Left lobe of liver (tissue), 2 donors: ENCODE results near the gene SQOR. TPM values are rescaled to one million over a fixed set of nuclear protein-coding genes. Genes with fewer than 3 reads are reported as not detected.

Experiments
- ATAC-seq: fragments of 200-7000 bp; cut with Tn5 transposase; one replicate; pipeline ENCODE4 v1.9.1; 2020; ENCODE audit warnings: mild to moderate bottlenecking, moderate library complexity
- DNase-seq: peaks from one replicate; pipeline ENCODE4 v3.0.0-alpha.2; 2020; ENCODE audit warnings: low spot score
- total RNA-seq: library from RNA; stranded (reverse); gene quantifications from one replicate; pipeline ENCODE4 v1.2.1, GENCODE V29; 2021
- donor health status: DM: no; HTN: no; CAD: no; lungs with moderate emphysema.
- donor health status: DM: no; HTN: yes; CAD: no.

Gene SQOR
- total RNA-seq = 39.2 TPM

DNA sequence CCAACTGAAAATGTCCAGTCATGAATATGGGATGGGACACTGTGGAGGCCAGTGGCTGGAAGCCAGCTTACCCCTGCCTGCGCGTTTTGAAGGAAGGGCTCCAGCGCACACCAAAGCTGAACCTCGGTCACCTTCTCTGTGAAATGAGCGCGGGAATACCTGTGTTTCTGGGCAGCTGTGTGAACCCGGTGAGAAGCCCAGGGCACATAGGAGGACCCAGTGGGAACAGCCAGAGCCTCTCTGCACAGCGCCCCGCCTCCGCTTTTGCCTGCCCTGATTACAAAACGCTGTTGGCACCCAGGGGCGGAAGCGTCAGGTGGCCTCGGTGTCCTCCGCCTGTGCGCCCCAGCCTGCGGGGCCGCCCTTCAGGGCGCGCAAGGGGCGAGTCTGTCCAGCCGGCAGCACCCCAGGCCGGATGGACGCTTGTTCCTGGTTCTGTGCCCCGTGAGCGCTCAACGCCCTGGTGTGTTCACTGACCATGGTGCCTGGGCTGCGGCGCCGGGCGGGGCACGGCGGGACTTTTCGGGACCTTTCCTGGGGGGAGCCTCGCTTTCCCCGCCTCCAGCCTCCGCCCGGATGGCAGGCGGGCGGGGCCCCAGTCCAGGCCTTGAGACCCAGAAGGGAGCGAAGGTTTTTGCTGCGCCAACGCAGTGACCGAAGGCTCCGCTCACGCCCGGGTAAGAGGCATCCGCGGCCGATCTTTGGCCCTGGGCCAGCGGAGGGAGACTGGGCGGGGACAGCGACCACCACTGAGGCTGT is at the start of gene SQOR:
SQOR (plus strand) TSS at position 598 of the 759 bp plus-strand sequence. CDS start 23,895 bp downstream, outside the sequence.
- peak; percentile 83 for ATAC-seq
- peak; percentile 97 for DNase-seq

GRCh38 chr15:45585069-45585791 is 49.6 kb upstream of the SQOR start:
- no peak for DNase-seq
- no peak for ATAC-seq

GRCh38 chr15:45586125-45586524 is 48.7 kb upstream of the SQOR start:
- DNase-seq = no peak
- no peak for ATAC-seq

- ATAC-seq (no peak), DNase-seq (no peak)
These were observed 48.2 kb upstream of the SQOR start for GRCh38 chr15:45586601-45587094.

DNA sequence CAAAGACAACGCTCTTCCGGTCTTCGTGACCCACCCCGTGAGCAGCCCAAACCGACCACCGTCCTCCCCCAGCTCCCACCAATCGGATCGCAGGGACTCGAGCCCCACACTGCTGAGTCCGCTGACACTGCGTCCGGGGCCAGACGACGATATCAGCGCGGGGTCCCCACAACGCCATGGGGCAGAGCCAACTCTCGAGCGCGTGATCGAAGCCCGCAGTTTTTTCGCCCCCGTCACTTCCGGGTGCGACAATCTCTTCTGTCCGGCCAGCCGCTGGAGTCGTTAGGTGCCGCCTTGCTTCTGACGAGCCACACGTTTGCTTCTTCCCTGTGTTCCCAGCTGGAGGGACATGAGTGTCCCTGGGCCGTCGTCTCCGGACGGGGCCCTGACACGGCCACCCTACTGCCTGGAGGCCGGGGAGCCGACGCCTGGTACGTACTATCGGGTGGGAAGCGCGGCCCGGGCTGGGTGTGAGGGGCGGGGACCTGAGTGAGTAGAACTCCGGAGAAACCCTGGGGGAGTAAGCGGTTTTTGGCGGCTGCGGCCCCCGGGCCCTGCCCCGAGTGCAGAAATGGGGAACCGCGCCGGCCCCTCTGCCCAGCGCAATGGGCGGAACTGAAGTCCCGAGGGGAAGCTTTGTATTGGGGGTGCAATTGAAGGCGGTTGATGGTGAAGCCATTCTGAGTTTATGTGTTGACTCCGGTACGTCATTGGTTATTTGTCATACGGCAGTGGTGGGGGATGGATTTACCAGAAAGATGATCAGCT is 47.5 kb upstream of the SQOR start, which contains the start of gene BLOC1S6:
BLOC1S6 (plus strand) TSS at position 285 of the 768 bp plus-strand sequence; CDS start at position 350, 65 bp downstream.
- ATAC-seq (peak; percentile 92), DNase-seq (peak; percentile 90)

GRCh38 chr15:45587863-45588170 is 47.0 kb upstream of the SQOR start:
- ATAC-seq (no peak), DNase-seq (no peak)

GRCh38 chr15:45588219-45588875 is 46.5 kb upstream of the SQOR start:
- ATAC-seq (no peak), DNase-seq (no peak)

GRCh38 chr15:45589256-45589655 is 45.6 kb upstream of the SQOR start:
- DNase-seq (no peak), ATAC-seq (no peak)

DNA sequence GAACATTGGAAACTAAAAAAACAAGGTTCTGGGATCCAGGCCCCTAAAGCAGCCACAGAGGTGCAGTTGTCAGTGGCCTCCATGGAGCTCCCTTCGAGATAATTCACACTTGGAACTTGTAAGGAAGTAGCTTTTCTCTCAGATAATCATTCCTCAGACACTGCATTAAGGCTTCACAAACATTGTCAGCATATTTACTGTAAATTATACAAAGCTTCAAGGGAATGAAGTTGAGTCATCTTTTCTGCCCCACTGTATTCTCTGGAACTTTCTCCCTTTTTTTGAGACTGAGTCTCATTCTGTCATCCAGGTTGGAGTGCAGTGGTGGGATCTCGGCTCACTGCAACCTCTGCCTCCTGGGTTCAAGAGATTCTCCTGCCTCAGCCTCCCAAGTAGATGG is 40.5 kb upstream of the SQOR start:
- ATAC-seq = no peak

DNA sequence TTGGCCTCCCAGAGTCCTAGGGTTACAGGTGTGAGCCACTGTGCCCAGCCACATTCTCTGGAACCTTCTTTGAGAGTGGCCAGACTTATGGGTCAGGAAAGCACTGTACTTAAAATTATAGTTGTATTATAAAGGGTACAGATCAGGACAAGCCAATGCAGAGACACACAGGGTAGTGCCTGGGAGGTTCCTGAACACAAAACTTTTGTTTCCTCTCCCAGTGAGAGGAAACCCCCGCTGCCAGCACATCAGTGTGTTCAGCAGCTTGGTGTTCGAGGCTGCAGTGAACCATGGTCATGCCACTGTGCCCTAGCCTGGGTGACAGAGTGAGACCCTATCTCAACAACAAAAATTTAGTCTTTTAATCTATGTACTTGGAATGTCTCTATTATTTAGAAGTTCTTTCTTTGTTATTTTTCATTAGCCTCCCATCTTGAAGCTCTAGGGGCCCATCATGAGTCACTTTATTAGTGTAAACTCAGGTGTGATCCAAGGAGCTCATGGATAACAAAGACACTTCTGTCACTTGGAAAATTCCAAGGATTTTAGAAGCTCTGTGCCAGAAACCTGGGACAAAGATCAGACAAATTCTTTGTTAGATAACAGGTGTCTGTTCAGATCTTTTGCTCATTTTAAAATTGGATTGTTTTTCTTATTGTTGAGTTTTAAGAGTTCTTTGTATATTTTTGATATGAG is 39.8 kb upstream of the SQOR start:
- ATAC-seq (no peak), DNase-seq (no peak)

More for the DNA sequence above, 40.5 kb upstream of the SQOR start:
- DNase-seq = no peak

DNA sequence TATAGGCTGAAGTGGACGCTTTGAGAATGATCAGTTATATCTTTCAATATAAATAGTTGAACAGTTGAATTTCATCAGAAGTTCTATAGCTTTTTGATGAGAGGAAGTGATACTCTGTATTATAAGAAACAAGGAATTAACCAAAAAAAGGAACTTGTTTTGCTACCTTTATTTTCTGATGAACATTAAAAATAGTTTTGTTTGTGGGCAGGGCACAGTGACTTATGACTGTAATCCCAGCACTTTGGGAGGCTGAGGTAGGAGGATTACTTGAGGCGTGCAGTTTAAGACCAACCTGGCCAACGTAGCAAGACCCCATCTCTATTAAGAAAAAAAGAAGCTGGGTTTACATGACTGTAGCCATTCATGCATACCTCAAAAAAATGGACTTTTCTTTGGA is 30.9 kb upstream of the SQOR start:
- ATAC-seq = no peak
- DNase-seq = no peak

DNA sequence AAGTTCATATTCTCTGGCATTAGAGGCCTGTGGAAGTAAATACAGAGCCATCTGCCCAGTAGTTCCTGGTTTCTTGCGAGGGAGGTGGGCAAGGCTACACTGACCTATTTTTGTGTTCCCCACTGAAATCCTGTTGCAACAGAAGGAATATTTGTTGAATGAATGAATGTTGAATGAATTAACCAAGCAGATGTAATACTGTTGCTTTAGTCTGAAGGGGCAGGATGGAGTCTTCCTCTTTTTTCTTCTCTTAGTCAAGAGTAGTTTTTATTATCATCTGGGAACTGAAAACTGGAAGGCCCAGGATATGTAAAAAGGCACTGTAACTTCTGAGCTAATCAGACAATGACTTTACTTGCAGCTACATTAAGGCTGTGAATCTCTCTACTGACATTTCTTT is 30.5 kb upstream of the SQOR start:
- DNase-seq (no peak), ATAC-seq (no peak)

GRCh38 chr15:45606413-45606812 is 28.4 kb upstream of the SQOR start:
- no peak for DNase-seq
- ATAC-seq = no peak

DNA sequence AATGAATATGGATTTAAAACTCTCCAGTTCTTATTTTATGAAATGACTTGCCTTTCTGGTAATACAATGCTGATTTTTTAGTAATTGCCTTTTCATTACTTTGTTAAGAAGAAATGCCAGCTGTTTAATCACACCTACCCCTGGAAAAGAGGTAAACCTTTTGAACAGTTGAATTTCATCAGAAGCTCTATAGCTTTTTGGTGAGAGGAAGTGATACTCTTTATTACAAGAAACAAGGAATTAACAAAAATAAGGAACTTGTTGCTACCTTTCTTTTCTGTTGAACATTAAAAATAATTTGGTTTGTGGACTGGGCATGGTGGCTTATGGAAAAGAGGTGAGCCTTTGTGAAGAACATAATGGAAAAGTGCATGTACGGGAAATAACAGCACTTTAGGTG is 28.0 kb upstream of the SQOR start:
- DNase-seq = no peak
- no peak for ATAC-seq

DNA sequence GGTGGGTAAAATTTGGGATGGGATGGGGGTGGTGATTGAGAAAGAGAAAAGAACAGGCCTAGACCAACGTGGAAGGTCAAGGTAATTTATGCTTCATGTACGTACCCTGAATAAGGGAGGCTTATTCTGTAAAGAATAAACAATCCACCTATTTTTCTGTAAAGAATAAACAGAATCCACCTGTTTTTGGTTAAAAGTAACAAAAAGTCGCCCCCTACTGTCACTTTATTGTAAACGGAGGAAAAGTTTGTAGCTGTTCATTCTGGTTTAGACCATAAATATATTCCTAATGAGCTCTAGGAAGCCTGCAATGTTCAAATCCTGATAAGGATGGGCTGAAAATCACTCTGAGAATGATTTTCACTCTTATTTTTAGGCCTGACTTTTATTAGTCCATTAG is 23.5 kb upstream of the SQOR start:
- ATAC-seq = peak; percentile 44
- DNase-seq = no peak

- no peak for ATAC-seq
- DNase-seq = no peak
These were observed 21.9 kb upstream of the SQOR start for GRCh38 chr15:45612790-45613415.

DNA sequence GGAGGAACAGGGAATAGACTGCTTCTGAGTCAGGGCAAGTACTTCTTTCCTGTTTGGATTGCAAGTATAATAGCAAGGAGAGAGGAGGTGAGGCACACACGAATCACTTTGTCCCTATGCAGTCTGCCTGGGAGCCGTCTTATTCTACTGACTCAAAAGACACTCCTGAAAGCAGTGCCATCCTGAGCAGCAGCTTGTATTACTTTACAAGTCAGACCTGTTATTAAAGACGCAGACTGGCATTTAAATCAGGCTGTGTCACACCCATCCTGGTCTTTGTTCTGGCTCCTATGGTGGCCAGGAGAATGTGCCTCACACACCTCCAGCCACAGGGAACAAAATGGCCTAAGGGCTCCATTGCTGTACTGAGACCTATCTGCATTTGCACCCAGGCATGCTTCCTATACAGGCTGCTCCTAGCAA is 17.9 kb upstream of the SQOR start:
- ATAC-seq = no peak
- no peak for DNase-seq

DNA sequence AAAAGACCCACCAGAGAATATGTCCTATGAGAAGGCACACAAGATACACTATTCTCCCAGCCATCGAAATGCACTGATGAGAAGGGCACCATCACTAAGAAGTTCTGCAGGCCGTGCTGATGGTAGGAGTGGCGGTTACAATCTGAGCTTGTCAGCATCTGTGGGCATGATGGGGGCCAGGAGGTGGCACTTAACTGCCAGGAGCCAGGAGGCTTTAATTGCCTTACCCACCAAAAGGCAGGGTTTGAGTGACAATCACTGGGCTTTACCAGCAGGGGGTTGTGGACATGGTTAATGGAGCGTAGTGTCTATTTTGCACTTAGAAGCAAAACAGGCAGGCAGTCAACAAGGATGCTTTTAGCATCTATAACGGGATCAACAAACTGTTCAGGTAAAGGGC is 16.0 kb upstream of the SQOR start:
- ATAC-seq (no peak), DNase-seq (no peak)

- ATAC-seq = no peak
- no peak for DNase-seq
These were observed 6.7 kb upstream of the SQOR start for GRCh38 chr15:45628136-45628535.
